ENCODE data around the gene FN1.

DNA sequence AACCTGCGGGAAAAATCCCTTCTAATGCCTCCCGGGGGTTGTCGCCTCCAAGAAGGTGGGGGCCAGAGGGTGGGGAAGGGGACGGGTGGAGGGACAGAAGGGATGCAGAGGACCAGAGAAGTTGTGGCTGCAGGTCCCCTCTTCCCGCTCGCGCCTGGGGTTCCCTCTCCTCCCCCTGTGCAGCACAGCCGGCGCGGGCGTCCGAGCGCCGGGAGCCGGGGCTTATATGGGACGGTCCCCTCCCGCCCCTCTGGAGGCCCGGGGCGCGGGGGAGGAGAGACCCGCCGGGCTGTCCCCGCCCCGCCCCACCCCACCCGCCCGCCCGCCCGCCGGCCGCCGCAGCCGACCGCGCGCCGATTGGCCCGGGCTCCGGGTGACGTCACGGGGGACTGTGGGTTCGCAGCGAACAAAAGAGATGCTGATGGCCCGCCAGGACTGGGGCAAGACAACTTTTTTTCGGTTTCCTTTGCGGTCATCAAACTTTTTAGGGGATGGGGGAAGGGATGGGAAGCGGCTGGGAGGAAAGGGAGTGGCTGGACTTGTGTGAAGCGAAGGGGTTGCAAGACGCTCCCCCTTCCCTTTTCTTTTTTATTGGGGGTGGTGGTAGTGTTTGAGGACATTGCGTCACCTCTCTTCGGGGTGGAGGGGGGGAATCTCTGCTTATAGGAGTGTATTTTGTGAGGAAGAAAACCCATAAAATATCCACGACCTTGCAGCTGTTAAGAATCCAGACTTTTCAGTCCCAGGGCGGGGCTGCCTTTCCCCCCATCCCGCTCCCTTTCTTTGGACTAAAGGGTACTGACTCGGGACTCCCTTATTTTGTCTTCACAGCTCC, at the start of gene FN1:
- TF ChIP-seq, protein P1, sequence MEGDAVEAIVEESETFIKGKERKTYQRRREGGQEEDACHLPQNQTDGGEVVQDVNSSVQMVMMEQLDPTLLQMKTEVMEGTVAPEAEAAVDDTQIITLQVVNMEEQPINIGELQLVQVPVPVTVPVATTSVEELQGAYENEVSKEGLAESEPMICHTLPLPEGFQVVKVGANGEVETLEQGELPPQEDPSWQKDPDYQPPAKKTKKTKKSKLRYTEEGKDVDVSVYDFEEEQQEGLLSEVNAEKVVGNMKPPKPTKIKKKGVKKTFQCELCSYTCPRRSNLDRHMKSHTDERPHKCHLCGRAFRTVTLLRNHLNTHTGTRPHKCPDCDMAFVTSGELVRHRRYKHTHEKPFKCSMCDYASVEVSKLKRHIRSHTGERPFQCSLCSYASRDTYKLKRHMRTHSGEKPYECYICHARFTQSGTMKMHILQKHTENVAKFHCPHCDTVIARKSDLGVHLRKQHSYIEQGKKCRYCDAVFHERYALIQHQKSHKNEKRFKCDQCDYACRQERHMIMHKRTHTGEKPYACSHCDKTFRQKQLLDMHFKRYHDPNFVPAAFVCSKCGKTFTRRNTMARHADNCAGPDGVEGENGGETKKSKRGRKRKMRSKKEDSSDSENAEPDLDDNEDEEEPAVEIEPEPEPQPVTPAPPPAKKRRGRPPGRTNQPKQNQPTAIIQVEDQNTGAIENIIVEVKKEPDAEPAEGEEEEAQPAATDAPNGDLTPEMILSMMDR (IDR thresholded peaks at IDR 0.05) = no peak
- TF ChIP-seq EP300 (IDR thresholded peaks at IDR 0.05) (no peak), POLR2AphosphoS5 (IDR thresholded peaks at IDR 0.05) (peak; percentile 32 to 77), POLR2A (IDR thresholded peaks at IDR 0.05) (peak in 2 of 4 donors; percentile 73 to 75)
